NB4 (cell line): Measurements from ENCODE around the gene WNT7B.

ENCODE experiments used
- DNase-seq: peaks from one replicate; pipeline ENCODE4 v3.0.0; 2010; ENCODE audit warnings: low read depth
- H3K4me3 ChIP-seq: one replicate; pipeline ENCODE4 v1.5.1; 2011; ENCODE audit warnings: mild to moderate bottlenecking, low read depth, low read length, moderate library complexity
- CTCF ChIP-seq: IDR thresholded peaks from one replicate; pipeline ENCODE4 v1.5.1; 2012; ENCODE audit warnings: low read depth, low read length
- MAX ChIP-seq: IDR thresholded peaks from 2 replicates; pipeline ENCODE4 v1.6.1; 2011; ENCODE audit warnings: low read depth, low read length
- MYC ChIP-seq: IDR thresholded peaks from 2 replicates; pipeline ENCODE4 v1.6.1; 2011; ENCODE audit warnings: low read depth, low read length
- POLR2A ChIP-seq: IDR thresholded peaks from 2 replicates; pipeline ENCODE4 v1.6.1; 2011; ENCODE audit warnings: mild to moderate bottlenecking; ENCODE audit not compliant: insufficient read length; ENCODE audit errors: extremely low read depth

Gene WNT7B

GRCh38 chr22:45919504-45920286 lies 57.3 kb downstream of the WNT7B start:
- no peak overlapping the region for H3K4me3 ChIP-seq
- no peak for DNase-seq
- TF ChIP-seq MYC (no peak), MAX (no peak), POLR2A (no peak), CTCF (no peak)

- no peak for TF ChIP-seq CTCF
- no peak for TF ChIP-seq POLR2A
- TF ChIP-seq MAX = no peak
- H3K4me3 ChIP-seq = no peak overlapping the region
- peak; percentile 83 for DNase-seq
These were observed 58.2 kb downstream of the WNT7B start for GRCh38 chr22:45918459-45919370.

- no peak for DNase-seq
- no peak overlapping the region for H3K4me3 ChIP-seq
- TF ChIP-seq POLR2A (no peak), MYC (no peak), CTCF (no peak), MAX (no peak)
These were observed 59.1 kb downstream of the WNT7B start for GRCh38 chr22:45917700-45918458.

- TF ChIP-seq CTCF (no peak), POLR2A (no peak), MYC (no peak), MAX (no peak)
- DNase-seq = no peak
- H3K4me3 ChIP-seq = no peak overlapping the region
These were observed 59.8 kb downstream of the WNT7B start for GRCh38 chr22:45917146-45917545.

GRCh38 chr22:45916515-45916914 lies 60.4 kb downstream of the WNT7B start:
- TF ChIP-seq MYC (no peak), CTCF (no peak), POLR2A (no peak), MAX (no peak)
- no peak overlapping the region for H3K4me3 ChIP-seq
- no peak for DNase-seq
